Activated gamma-delta T cell (primary cell): ENCODE results near the gene ZDHHC21.

Experiments used
- DNase-seq: peaks from one replicate; lab custom pipeline; 2025; lab: John Stamatoyannopoulos, UW
- total RNA-seq, 2 donors: gene quantifications; one replicate each; lab custom pipeline; 2026; lab: John Stamatoyannopoulos, UW

Gene ZDHHC21
- 24.3 to 27.5 reads per million in 2 donors for total RNA-seq

- peak; percentile 42 for DNase-seq
Observed at GRCh38 chr9:14693251-14693861, at the start of gene ZDHHC21. ZDHHC21 (minus strand) TSS chr9:14693432; CDS start chr9:14674340, 19,092 bp downstream.

- DNase-seq = no peak
Observed at GRCh38 chr9:14741369-14741768, 48.1 kb upstream of the ZDHHC21 start.

GRCh38 chr9:14733133-14733532 lies 39.9 kb upstream of the ZDHHC21 start:
- DNase-seq = no peak

- DNase-seq = no peak
Observed at GRCh38 chr9:14731294-14731981, 38.2 kb upstream of the ZDHHC21 start.

GRCh38 chr9:14730461-14730898 lies 37.2 kb upstream of the ZDHHC21 start:
- no peak for DNase-seq

GRCh38 chr9:14723301-14723700 lies 30.1 kb upstream of the ZDHHC21 start:
- DNase-seq = no peak

GRCh38 chr9:14722391-14723035 lies 29.3 kb upstream of the ZDHHC21 start, which contains the start of gene CER1:
CER1 (minus strand) TSS chr9:14722733; CDS start chr9:14722672, 61 bp downstream.
- no peak for DNase-seq

- no peak for DNase-seq
Observed at GRCh38 chr9:14719231-14719923, 26.1 kb upstream of the ZDHHC21 start.

GRCh38 chr9:14715102-14715501 lies 21.9 kb upstream of the ZDHHC21 start:
- DNase-seq = no peak

- DNase-seq = no peak
Observed at GRCh38 chr9:14713187-14713767, 20.0 kb upstream of the ZDHHC21 start.

- no peak for DNase-seq
Observed at GRCh38 chr9:14710804-14711203, 17.6 kb upstream of the ZDHHC21 start.

- no peak for DNase-seq
Observed at GRCh38 chr9:14706530-14707140, 13.4 kb upstream of the ZDHHC21 start.

- no peak for DNase-seq
Observed at GRCh38 chr9:14705079-14705478, 11.8 kb upstream of the ZDHHC21 start.

- DNase-seq = no peak
Observed at GRCh38 chr9:14704281-14704680, 11.0 kb upstream of the ZDHHC21 start.

GRCh38 chr9:14702200-14702720 lies 9.0 kb upstream of the ZDHHC21 start:
- no peak for DNase-seq

- DNase-seq = no peak
Observed at GRCh38 chr9:14692470-14693250, 572 bp downstream of the ZDHHC21 start.

- no peak for DNase-seq
Observed at GRCh38 chr9:14690948-14691730, 2.1 kb downstream of the ZDHHC21 start.

GRCh38 chr9:14687042-14687719 lies 6.1 kb downstream of the ZDHHC21 start:
- no peak for DNase-seq

GRCh38 chr9:14686168-14686567 lies 7.1 kb downstream of the ZDHHC21 start:
- no peak for DNase-seq
